ENCODE results near the gene CHI3L2. TPM values are rescaled to one million over a fixed set of nuclear protein-coding genes. Genes with fewer than 3 reads are reported as not detected.

The CHI3L2 gene
- polyA plus RNA-seq, 1 donor from 2014 or later, result not detected

DNA sequence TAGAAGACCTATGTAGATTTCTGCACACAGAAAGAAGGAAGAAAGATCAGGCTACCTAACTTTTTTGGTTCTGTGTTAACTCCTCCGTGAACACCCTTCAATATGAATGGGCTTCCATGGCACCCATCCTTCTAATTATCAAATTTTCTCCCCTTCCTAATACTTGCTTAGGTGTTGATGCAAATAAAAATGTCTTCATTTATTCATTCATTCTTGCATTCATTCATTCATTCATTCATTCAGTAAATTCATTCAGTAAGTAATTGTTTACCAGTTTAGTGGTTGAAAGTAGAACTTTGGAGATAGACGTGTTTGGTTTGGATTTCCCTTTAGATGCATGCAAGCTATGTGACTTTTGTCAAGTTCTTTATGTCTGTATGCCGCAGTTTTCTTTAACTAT is 4.6 kb downstream of the CHI3L2 start:
- Histone ChIP-seq H3F3A (ENCODE audit: insufficient read depth, low read length, poor library complexity, severe bottlenecking) (no peaks in the 10 kb centered on the region), H3K4me2 (ENCODE audit: low read length) (no peak overlapping the region), H3K79me2 (replicated peaks; ENCODE audit: insufficient read depth, low read length) (no peaks in the 10 kb centered on the region), H4K20me1 (ENCODE audit: insufficient read depth) (no peaks in the 10 kb centered on the region), H2AFZ (ENCODE audit: low read depth, low read length) (no peak overlapping the region), H3K9me3 (ENCODE audit: low read length) (no peaks in the 10 kb centered on the region), H3K4me3 (ENCODE audit: low read length) (no peak overlapping the region), H3K27ac (ENCODE audit: low read length) (no peak overlapping the region), H3K36me3 (ENCODE audit: insufficient read depth, low read length) (no peaks in the 10 kb centered on the region), H3K9me2 (ENCODE audit: insufficient read depth, low read length) (no peaks in the 10 kb centered on the region), H3K27me3 (ENCODE audit: insufficient read depth, low read depth, low read length) (no peaks in the 10 kb centered on the region), H3K9ac (ENCODE audit: low read length) (no peak overlapping the region)
- TF ChIP-seq SMC3 (conservative IDR thresholded peaks at IDR 0.05; ENCODE audit: poor library complexity), result no peak
- no peak for TF ChIP-seq EP300 (conservative IDR thresholded peaks at IDR 0.05; ENCODE audit: poor library complexity, severe bottlenecking)
- no peak for TF ChIP-seq MXI1 (conservative IDR thresholded peaks at IDR 0.05; ENCODE audit: poor library complexity, severe bottlenecking)
- TF ChIP-seq TAF1 (IDR thresholded peaks at IDR 0.05; ENCODE audit: low read depth), result no peak
- TF ChIP-seq REST (IDR thresholded peaks at IDR 0.05; ENCODE audit: borderline replicate concordance), result no peak

DNA sequence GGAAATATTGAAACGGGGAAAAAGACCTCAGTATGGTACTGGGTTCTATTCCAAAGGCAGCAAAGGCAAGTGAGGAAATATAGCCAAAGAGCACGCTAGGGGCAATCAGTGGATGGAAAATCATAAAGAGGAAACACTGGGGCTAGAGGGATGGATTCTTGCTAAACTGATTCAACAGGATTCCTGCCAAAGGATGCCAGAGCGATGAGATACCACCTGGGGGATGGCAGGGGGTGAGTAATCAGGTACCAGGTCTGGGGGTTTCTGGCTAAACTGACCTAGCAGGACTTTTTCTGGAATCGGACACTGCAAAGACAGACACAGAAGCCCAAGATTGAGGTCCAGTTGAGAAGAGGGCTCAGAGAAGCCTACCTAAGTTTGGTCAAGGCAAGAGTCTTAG is 6.7 kb downstream of the CHI3L2 start:
- Histone ChIP-seq H3K4me2 (ENCODE audit: low read length) (no peak overlapping the region), H4K20me1 (ENCODE audit: insufficient read depth) (no peaks in the 10 kb centered on the region), H3K79me2 (replicated peaks; ENCODE audit: insufficient read depth, low read length) (no peaks in the 10 kb centered on the region), H3K27ac (ENCODE audit: low read length) (no peak overlapping the region), H3K9ac (ENCODE audit: low read length) (no peak overlapping the region), H3K9me2 (ENCODE audit: insufficient read depth, low read length) (no peaks in the 10 kb centered on the region), H3F3A (ENCODE audit: insufficient read depth, low read length, poor library complexity, severe bottlenecking) (no peaks in the 10 kb centered on the region), H3K4me3 (ENCODE audit: low read length) (no peak overlapping the region), H3K36me3 (ENCODE audit: insufficient read depth, low read length) (no peaks in the 10 kb centered on the region), H2AFZ (ENCODE audit: low read depth, low read length) (no peak overlapping the region), H3K9me3 (ENCODE audit: low read length) (no peaks in the 10 kb centered on the region), H3K27me3 (ENCODE audit: insufficient read depth, low read depth, low read length) (no peaks in the 10 kb centered on the region)
- no peak for TF ChIP-seq REST (IDR thresholded peaks at IDR 0.05; ENCODE audit: borderline replicate concordance)
- TF ChIP-seq, protein P1, sequence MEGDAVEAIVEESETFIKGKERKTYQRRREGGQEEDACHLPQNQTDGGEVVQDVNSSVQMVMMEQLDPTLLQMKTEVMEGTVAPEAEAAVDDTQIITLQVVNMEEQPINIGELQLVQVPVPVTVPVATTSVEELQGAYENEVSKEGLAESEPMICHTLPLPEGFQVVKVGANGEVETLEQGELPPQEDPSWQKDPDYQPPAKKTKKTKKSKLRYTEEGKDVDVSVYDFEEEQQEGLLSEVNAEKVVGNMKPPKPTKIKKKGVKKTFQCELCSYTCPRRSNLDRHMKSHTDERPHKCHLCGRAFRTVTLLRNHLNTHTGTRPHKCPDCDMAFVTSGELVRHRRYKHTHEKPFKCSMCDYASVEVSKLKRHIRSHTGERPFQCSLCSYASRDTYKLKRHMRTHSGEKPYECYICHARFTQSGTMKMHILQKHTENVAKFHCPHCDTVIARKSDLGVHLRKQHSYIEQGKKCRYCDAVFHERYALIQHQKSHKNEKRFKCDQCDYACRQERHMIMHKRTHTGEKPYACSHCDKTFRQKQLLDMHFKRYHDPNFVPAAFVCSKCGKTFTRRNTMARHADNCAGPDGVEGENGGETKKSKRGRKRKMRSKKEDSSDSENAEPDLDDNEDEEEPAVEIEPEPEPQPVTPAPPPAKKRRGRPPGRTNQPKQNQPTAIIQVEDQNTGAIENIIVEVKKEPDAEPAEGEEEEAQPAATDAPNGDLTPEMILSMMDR (IDR thresholded peaks at IDR 0.05; ENCODE audit: poor library complexity, severe bottlenecking), result no peak
